Heart right ventricle (tissue), 16 donors: ENCODE results near the gene CSTPP1. TPM values are rescaled to one million over a fixed set of nuclear protein-coding genes. Genes with fewer than 3 reads are reported as not detected.
"Not testable (repeated sequence)": the region's sequence is repeated elsewhere in the genome, so short reads cannot be mapped to it uniquely, and the experiment has no call there.

Source experiments
- ATAC-seq, 8 donors: fragments of 200-7000 bp; cut with Tn5 transposase; one replicate each; pipeline ENCODE4 v1.9.1; 2020; ENCODE audit warnings: mild to moderate bottlenecking in 8 of 8, moderate library complexity in 8 of 8, moderate number of reproducible peaks in 1 of 8
- DNase-seq, 2 donors: peaks; one replicate each; pipeline ENCODE4 v3.0.0-alpha.2; 2020
- H3K27ac ChIP-seq, 10 donors: fragments of 200-600 bp; sonication (generic) in 2 of 10; one replicate each; pipeline versions ENCODE4 v1.5.0 to v1.8.0; 2020 to 2022; ENCODE audit warnings: mild to moderate bottlenecking in 3 of 10
- H3K27me3 ChIP-seq, 7 donors: fragments of 200-600 bp; one replicate each; pipeline ENCODE4 v1.8.0; 2021 to 2022; ENCODE audit warnings: mild to moderate bottlenecking in 2 of 7
- H3K36me3 ChIP-seq, 9 donors: fragments of 200-600 bp; sonication (generic) in 1 of 9; one replicate each; pipeline versions ENCODE4 v1.5.0 to v1.8.0; 2020 to 2022; ENCODE audit warnings: mild to moderate bottlenecking in 2 of 9
- H3K4me1 ChIP-seq, 9 donors: fragments of 200-600 bp; sonication (generic) in 1 of 9; one replicate each; pipeline versions ENCODE4 v1.5.0 to v1.8.0; 2020 to 2022; ENCODE audit warnings: mild to moderate bottlenecking in 4 of 9
- H3K4me3 ChIP-seq, 10 donors: fragments of 200-600 bp; sonication (generic) in 2 of 10; one replicate each; pipeline versions ENCODE4 v1.5.0 to v1.8.0; 2020 to 2022; ENCODE audit warnings: mild to moderate bottlenecking in 7 of 10, moderate library complexity in 2 of 10
- H3K9me3 ChIP-seq, 11 donors: fragments of 200-600 bp in 10 of 11; sonication (generic) in 2 of 11; one replicate each; pipeline versions ENCODE4 v1.5.0 to v1.8.0; 2013 to 2022; ENCODE audit warnings: mild to moderate bottlenecking in 2 of 11, control low read depth in 1 of 11, moderate library complexity in 1 of 11
- CTCF ChIP-seq, 9 donors: fragments of 200-600 bp; sonication (generic) in 2 of 9; IDR thresholded peaks; one replicate each; pipeline versions ENCODE4 v1.5.0 to v1.8.0; 2021 to 2022; ENCODE audit warnings: antibody characterized with exemption in 9 of 9, mild to moderate bottlenecking in 5 of 9, moderate library complexity in 1 of 9
- WGBS, 2 donors: extraction: QIAGEN DNeasy Blood & Tissue Kit; methylation state at CpG; one replicate each; pipeline ENCODE4 v1.1.7; 2013; ENCODE audit warnings: inconsistent platforms in 1 of 2; 5-methylcytosine and 5-hydroxymethylcytosine counted together
- intact Hi-C, 10 donors: fragments of 100-400 bp; cut with DNase I; formaldehyde crosslinking; loops; one replicate each; pipeline versions ENCODE4 v1.11.1 to v1.14.2; 2022
- polyA plus RNA-seq, 2 donors: library from polyadenylated mRNA; stranded (reverse); fragments of 200-250 nt; gene quantifications; one replicate each; pipeline ENCODE4 v1.2.3, GENCODE V29; 2013
- total RNA-seq, 10 donors: library from RNA; stranded (reverse); fragmentation: NEBNext Ultra II Directional in 3 of 10; extraction: Animal tissue kit (Norgen Biotek cat#: 25700) in 3 of 10; gene quantifications; one replicate each; pipeline versions ENCODE4 v1.2.1 to v1.2.4, GENCODE V29; 2021 to 2023
- donor health status: Arrhythmogenic right ventricular cardiomyopathy.
- donor health status: ischemic (EF 13 %, LVEDD 7.1; RV severe dilation, severe dysfunction).
- donor health status: healthy with polysubstance abuse.
- donor health status: DM: no; HTN: yes; CAD: no.
- donor health status: DM: no; HTN: no; CAD: no.
- donor health status: ischemic (EF 25% LVEDD 6.9; RV normal size, moderate dysfunction).
- donor health status: ischemic (EF 25% LVEDD 5.7; RV mildly dilated, moderate dysfunction).
- donor health status: healthy.
- donor health status: DM: yes; HTN: yes; CAD: no.
- donor health status: Ischemic cardiomyopathy.
- donor health status: ischemic (EF 35%, LVEDD 5.7; RV mildly dilated, moderate dysfunction).
- donor health status: nonischemic (EF 11% LVEDD 7.7; RV severe dilation, severe dysfunction).
- donor health status: DM: yes; HTN: yes; CAD: no.
- donor health status: PGD.
- donor health status: ischemic (EF 29% LVEDD 5.4; RV normal size, mild dysfunction).
- donor health status: nonischemic (EF 23%, LVEDD 6.1; RV moderate dilation, normal function).

Gene CSTPP1
- total and polyA plus RNA-seq, 12 donors: 10.2 to 26.7 (median 16.7) TPM

GRCh38 chr11:46953093-46953492 lies 16.5 kb downstream of the CSTPP1 start:
- Histone ChIP-seq H3K9me3 (no peaks in the 10 kb centered on the region), H3K27me3 (no peaks in the 10 kb centered on the region), H3K4me1 (no peaks in the 10 kb centered on the region), H3K36me3 (peaks cover 0 to 2% (median 0%) of the 10 kb centered on the region in 9 donors), H3K27ac (no peak overlapping the region), H3K4me3 (no peak overlapping the region)
- 89 to 92% methylated on average over 5 of the region's 5 CpGs for WGBS, 2 donors
- intact Hi-C loops: no loop called here
- no peak for ATAC-seq
- no peak for DNase-seq
- no peak for TF ChIP-seq CTCF (IDR thresholded peaks at IDR 0.05)

- DNase-seq (no peak), ATAC-seq (no peak)
- Histone ChIP-seq H3K27me3 (no peaks in the 10 kb centered on the region), H3K4me1 (no peaks in the 10 kb centered on the region), H3K4me3 (no peak overlapping the region), H3K36me3 (peaks cover 0 to 2% (median 0%) of the 10 kb centered on the region in 9 donors), H3K9me3 (peaks cover 0 to 18% (median 0%) of the 10 kb centered on the region in 11 donors), H3K27ac (no peak overlapping the region)
- intact Hi-C loops: no loop called here
- no peak for TF ChIP-seq CTCF (IDR thresholded peaks at IDR 0.05)
- 94 to 100% methylated on average over 1 of the region's 1 CpG for WGBS, 2 donors
Measured at GRCh38 chr11:46958777-46959176, 22.2 kb downstream of the CSTPP1 start.

- intact Hi-C loops: no loop called here
- H3K27ac ChIP-seq: no peak overlapping the region
Measured at GRCh38 chr11:46961041-46961440, 24.5 kb downstream of the CSTPP1 start.

GRCh38 chr11:46961886-46962285 lies 25.3 kb downstream of the CSTPP1 start:
- ATAC-seq, H3K4me3 ChIP-seq, DNase-seq, H3K36me3 ChIP-seq, intact Hi-C loops, H3K27ac ChIP-seq, H3K4me1 ChIP-seq, H3K27me3 ChIP-seq: not testable (repeated sequence)
- WGBS, 2 donors: 92 to 94% methylated on average over 3 of the region's 3 CpGs
- peaks cover 0 to 18% (median 0%) of the 10 kb centered on the region in 11 donors for H3K9me3 ChIP-seq

More at GRCh38 chr11:46961041-46961440, 24.5 kb downstream of the CSTPP1 start:
- TF ChIP-seq CTCF (IDR thresholded peaks at IDR 0.05): no peak
- H3K36me3 ChIP-seq: peaks cover 0 to 2% (median 0%) of the 10 kb centered on the region in 9 donors
- 97 to 100% methylated on average over 2 of the region's 2 CpGs for WGBS, 2 donors
- no peaks in the 10 kb centered on the region for H3K27me3 ChIP-seq
- peaks cover 0 to 18% (median 0%) of the 10 kb centered on the region in 11 donors for H3K9me3 ChIP-seq
- H3K4me1 ChIP-seq: no peaks in the 10 kb centered on the region
- DNase-seq (no peak), ATAC-seq (no peak)
- H3K4me3 ChIP-seq: no peak overlapping the region

- Histone ChIP-seq H3K9me3 (peaks cover 0 to 15% (median 0%) of the 10 kb centered on the region in 11 donors), H3K4me1 (no peaks in the 10 kb centered on the region), H3K4me3 (no peak overlapping the region), H3K36me3 (peaks cover 0 to under 1% (median 0%) of the 10 kb centered on the region in 9 donors), H3K27me3 (no peaks in the 10 kb centered on the region), H3K27ac (no peak overlapping the region)
- ATAC-seq (no peak), DNase-seq (no peak)
- no peak for TF ChIP-seq CTCF (IDR thresholded peaks at IDR 0.05)
- 98 to 99% methylated on average over 3 of the region's 3 CpGs for WGBS, 2 donors
- intact Hi-C loops: no loop called here
Measured at GRCh38 chr11:46963844-46964243, 27.3 kb downstream of the CSTPP1 start.
